HEK293T (cell line): Measurements from ENCODE around the gene QPCT.

Experiments used
- CTCF ChIA-PET: fragments of 350-600 bp; formaldehyde crosslinking; extraction: SDS; loops from one replicate; lab custom pipeline; 2021; ENCODE audit warnings: antibody characterized with exemption, inconsistent platforms; lab: Yijun Ruan, JAX
- POLR2A ChIA-PET: fragments of 350-600 bp; formaldehyde crosslinking; extraction: SDS; loops from one replicate; lab custom pipeline; 2020; ENCODE audit warnings: antibody characterized with exemption, inconsistent platforms; lab: Yijun Ruan, JAX
- DNase-seq: peaks from one replicate; pipeline ENCODE4 v3.0.0; 2012; ENCODE audit warnings: mixed read lengths; ENCODE audit errors: extremely low spot score
- ARNT ChIP-seq: fragments of 450-650 bp; IDR thresholded peaks from 2 replicates; pipeline ENCODE4 v1.6.1; 2017; ENCODE audit warnings: mild to moderate bottlenecking
- BHLHE40 ChIP-seq: fragments of 450-650 bp; IDR thresholded peaks from 2 replicates; pipeline ENCODE4 v1.6.1; 2016; ENCODE audit warnings: mild to moderate bottlenecking, moderate library complexity, borderline replicate concordance
- CTBP1 ChIP-seq: fragments of 450-650 bp; IDR thresholded peaks from 2 replicates; pipeline ENCODE4 v1.6.1; 2016; ENCODE audit warnings: borderline replicate concordance
- ELF4 ChIP-seq: fragments of 450-650 bp; IDR thresholded peaks from 2 replicates; pipeline ENCODE4 v1.6.1; 2017; ENCODE audit warnings: antibody characterized with exemption
- FOXA1 ChIP-seq: fragments of 450-650 bp; IDR thresholded peaks from 2 replicates; pipeline ENCODE4 v1.6.1; 2016; ENCODE audit warnings: mild to moderate bottlenecking
- FOXK2 ChIP-seq: fragments of 450-650 bp; IDR thresholded peaks from 2 replicates; pipeline ENCODE4 v1.6.1; 2016; ENCODE audit warnings: mild to moderate bottlenecking
- FOXM1 ChIP-seq: fragments of 450-650 bp; IDR thresholded peaks from 2 replicates; pipeline ENCODE4 v1.6.1; 2017; ENCODE audit warnings: mild to moderate bottlenecking, borderline replicate concordance
- HDGF ChIP-seq: fragments of 450-650 bp; IDR thresholded peaks from 2 replicates; pipeline ENCODE4 v1.6.1; 2017; ENCODE audit warnings: antibody characterized with exemption, borderline replicate concordance
- L3MBTL2 ChIP-seq: fragments of 450-650 bp; conservative IDR thresholded peaks from 2 replicates; pipeline ENCODE4 v1.6.1; 2016; ENCODE audit warnings: mild to moderate bottlenecking
- LEF1 ChIP-seq: fragments of 450-650 bp; IDR thresholded peaks from 2 replicates; pipeline ENCODE4 v1.6.1; 2017; ENCODE audit warnings: mild to moderate bottlenecking, borderline replicate concordance
- NFRKB ChIP-seq: fragments of 450-650 bp; IDR thresholded peaks from 2 replicates; pipeline ENCODE4 v1.6.1; 2016; ENCODE audit warnings: mild to moderate bottlenecking, moderate library complexity
- PKNOX1 ChIP-seq: fragments of 450-650 bp; IDR thresholded peaks from 2 replicates; pipeline ENCODE4 v1.6.1; 2016
- SP1 ChIP-seq: fragments of 450-650 bp; IDR thresholded peaks from 2 replicates; pipeline ENCODE4 v1.6.1; 2017
- SUZ12 ChIP-seq: fragments of 450-650 bp; IDR thresholded peaks from 2 replicates; pipeline ENCODE4 v1.6.1; 2016; ENCODE audit warnings: mild to moderate bottlenecking
- TARDBP ChIP-seq: fragments of 450-650 bp; IDR thresholded peaks from 2 replicates; pipeline ENCODE4 v1.6.1; 2016
- ZNF384 ChIP-seq: fragments of 450-650 bp; IDR thresholded peaks from 2 replicates; pipeline ENCODE4 v1.6.1; 2016

The QPCT gene

DNA sequence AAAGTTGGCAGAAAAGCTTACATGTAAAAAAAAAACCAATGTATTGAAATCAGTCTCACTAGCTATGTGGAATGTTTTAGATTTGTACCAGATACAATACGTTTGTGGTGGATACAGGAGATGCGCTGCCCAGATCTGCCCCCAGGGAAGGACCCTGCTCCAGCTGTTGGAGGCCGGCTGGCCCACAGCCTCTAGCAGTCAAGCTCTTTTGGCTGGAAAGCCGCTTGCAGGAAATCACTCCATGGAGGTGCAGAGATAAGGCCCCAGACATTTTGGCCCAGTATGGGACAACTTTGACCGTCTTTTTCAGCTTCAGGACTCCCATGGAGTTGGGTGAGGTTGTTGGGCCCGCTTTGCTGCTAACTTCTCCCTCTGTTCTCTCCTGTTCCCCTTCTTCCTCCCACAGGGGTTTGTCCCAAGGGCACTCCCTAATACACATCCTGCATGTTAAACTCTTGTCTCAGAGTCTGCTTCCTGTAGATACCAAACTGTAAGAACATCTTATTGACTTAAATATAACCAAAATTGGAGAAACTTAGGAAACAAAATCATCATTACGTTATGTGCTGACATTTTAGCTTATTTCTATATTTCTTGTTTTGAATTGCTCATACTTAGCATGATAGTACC is 1.7 kb upstream of the QPCT start:
- DNase-seq, result no peak
- TF ChIP-seq BHLHE40, result no peak
- TF ChIP-seq SP1, result no peak
- TF ChIP-seq HDGF, result no peak
- TF ChIP-seq SUZ12, result no peak
- TF ChIP-seq ELF4, result no peak
- TF ChIP-seq CTBP1, result no peak
- TF ChIP-seq FOXA1, result no peak
- no peak for TF ChIP-seq TARDBP
- TF ChIP-seq PKNOX1, result no peak
- TF ChIP-seq ARNT, result no peak
- no peak for TF ChIP-seq LEF1
- no peak for TF ChIP-seq L3MBTL2
- no peak for TF ChIP-seq FOXM1
- no peak for TF ChIP-seq FOXK2
- TF ChIP-seq NFRKB, result no peak
- no peak for TF ChIP-seq ZNF384
- ChIA-PET CTCF (interaction anchor here (0.6 to 1.3 kb wide), 3 partner anchors 17 to 427 kb away, joined by 3 to 5 read pairs (median 4); no protein-coding TSS in a partner anchor), POLR2A (interaction anchor here (0.8 kb wide), 1 partner anchor 35 kb away, joined by 3 read pairs; no protein-coding TSS in a partner anchor)

DNA sequence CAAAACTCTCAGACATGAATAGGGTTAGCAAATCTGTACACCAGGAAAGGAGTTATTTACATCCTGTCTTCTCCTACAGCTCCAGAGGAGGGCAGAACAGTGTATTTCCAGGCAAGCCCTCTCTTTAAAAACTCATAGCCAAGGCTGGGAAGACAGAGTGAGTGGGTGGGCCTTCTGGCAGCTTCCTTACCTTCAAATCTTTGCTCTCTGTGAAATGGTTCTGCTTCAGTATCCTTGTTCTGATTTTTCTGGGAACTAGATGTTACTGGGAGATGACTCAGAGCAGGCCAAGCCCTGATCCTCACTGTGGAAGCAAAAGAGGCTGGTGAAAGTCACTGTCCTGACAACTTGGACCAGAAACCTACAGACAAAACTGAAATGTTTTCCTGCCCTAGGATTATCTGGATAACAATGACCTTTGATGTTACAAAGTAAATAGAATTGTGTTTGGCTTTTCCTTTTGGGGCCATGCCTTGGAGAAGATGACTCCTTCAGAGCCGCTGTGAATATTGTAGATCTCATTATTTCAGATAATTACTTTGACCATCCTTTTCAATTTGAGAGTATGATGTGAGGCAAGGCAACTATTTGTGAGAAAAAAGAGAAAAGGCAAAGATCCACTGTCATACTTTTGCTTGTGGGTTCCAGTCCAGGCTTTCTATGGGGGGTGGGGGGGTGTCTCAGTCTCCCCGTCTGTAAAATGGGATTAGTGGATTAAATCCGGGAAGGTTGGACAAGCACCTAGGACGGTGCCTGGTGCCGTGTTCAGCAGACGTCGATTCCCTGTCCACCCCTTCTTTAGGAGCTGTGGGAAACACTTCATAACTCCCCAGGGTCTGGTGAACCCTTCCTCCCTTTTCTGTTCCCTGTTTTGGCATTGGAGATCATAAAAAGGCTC is 644 bp upstream of the QPCT start:
- CTCF ChIA-PET, result interaction anchor here (0.6 to 1.3 kb wide), 5 partner anchors 13 to 488 kb away, joined by 3 to 7 read pairs (median 4); no protein-coding TSS in a partner anchor
- POLR2A ChIA-PET, result interaction anchor here (0.8 to 1.2 kb wide), 2 partner anchors 32 to 34 kb away, joined by 3 to 4 read pairs; no protein-coding TSS in a partner anchor
- no peak for TF ChIP-seq ELF4

GRCh38 chr2:37348155-37348554 is 3.7 kb downstream of the QPCT start:
- ChIA-PET CTCF (no interaction called here), POLR2A (interaction anchor here (1.4 to 1.5 kb wide), 2 partner anchors 23 to 577 kb away, joined by 3 to 5 read pairs; partner anchors contain the start of gene PRKD3)
- TF ChIP-seq HDGF, result no peak
- TF ChIP-seq ARNT, result no peak
- TF ChIP-seq TARDBP, result no peak
- no peak for TF ChIP-seq PKNOX1
- TF ChIP-seq ZNF384, result no peak
- no peak for TF ChIP-seq ELF4
- no peak for TF ChIP-seq SP1
- TF ChIP-seq CTBP1, result no peak
- no peak for TF ChIP-seq BHLHE40
- TF ChIP-seq FOXM1, result no peak
- no peak for TF ChIP-seq SUZ12
- no peak for TF ChIP-seq FOXK2
- TF ChIP-seq LEF1, result no peak
- no peak for TF ChIP-seq NFRKB
- no peak for TF ChIP-seq L3MBTL2
- DNase-seq, result no peak

More for the DNA sequence above, 644 bp upstream of the QPCT start:
- DNase-seq, result peak; percentile 58

DNA sequence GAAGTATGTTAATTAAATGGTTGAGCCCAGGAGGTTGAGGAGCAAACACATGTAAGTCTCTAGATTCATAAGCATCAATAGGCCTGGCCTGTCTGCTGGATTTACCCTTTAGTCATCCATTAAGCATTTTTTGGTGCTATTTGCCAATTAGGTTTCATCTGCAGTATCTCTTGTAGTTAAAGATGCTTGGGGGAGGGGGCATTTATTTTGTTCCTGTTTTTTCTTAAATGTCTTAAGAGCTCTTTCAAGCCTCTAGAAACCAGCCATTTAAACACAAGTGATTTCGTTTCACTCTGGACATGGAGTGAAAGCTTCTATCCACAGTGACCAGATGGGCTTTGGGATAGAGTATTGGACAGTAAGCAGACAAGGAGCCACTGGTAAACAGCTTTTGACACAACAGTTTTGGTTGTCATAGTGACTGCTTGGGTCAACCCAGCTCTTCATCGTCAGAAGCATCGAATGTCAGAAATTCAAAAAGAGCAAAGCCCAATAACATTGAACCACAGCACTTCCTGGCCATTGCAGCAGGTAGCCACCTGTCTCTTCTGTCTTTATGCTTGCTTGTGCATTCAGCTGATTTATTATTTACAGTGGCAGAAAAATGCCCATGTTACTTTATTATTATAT is 4.9 kb downstream of the QPCT start:
- ChIA-PET CTCF (interaction anchor here (0.6 kb wide), 1 partner anchor 185 kb away, joined by 3 read pairs; no protein-coding TSS in a partner anchor), POLR2A (interaction anchor here (1.4 to 1.5 kb wide), 2 partner anchors 24 to 576 kb away, joined by 3 to 5 read pairs; partner anchors contain the start of gene PRKD3)
- TF ChIP-seq LEF1, result no peak
- TF ChIP-seq CTBP1, result no peak
- no peak for TF ChIP-seq SP1
- no peak for TF ChIP-seq FOXM1
- no peak for TF ChIP-seq ZNF384
- TF ChIP-seq PKNOX1, result no peak
- no peak for TF ChIP-seq FOXA1
- TF ChIP-seq FOXK2, result no peak
- TF ChIP-seq ARNT, result no peak
- no peak for TF ChIP-seq NFRKB
- no peak for TF ChIP-seq TARDBP
- no peak for TF ChIP-seq HDGF
- TF ChIP-seq SUZ12, result no peak
- no peak for DNase-seq

- CTCF ChIA-PET, result no interaction called here
- POLR2A ChIA-PET, result no interaction called here
- no peak for DNase-seq
- TF ChIP-seq FOXM1, result no peak
- no peak for TF ChIP-seq PKNOX1
- TF ChIP-seq L3MBTL2, result no peak
- no peak for TF ChIP-seq HDGF
- TF ChIP-seq ARNT, result no peak
- no peak for TF ChIP-seq ELF4
- TF ChIP-seq BHLHE40, result no peak
- no peak for TF ChIP-seq NFRKB
- no peak for TF ChIP-seq SP1
- no peak for TF ChIP-seq ZNF384
- no peak for TF ChIP-seq SUZ12
- TF ChIP-seq LEF1, result no peak
- TF ChIP-seq FOXA1, result no peak
- TF ChIP-seq FOXK2, result no peak
- TF ChIP-seq TARDBP, result no peak
- no peak for TF ChIP-seq CTBP1
Measured at GRCh38 chr2:37350034-37350433, 5.6 kb downstream of the QPCT start.
